ENCODE measurements around the gene USP24. TPM values are rescaled to one million over a fixed set of nuclear protein-coding genes. Genes with fewer than 3 reads are reported as not detected.

Gene USP24
- total RNA-seq, 1 experiment from 2014 or later, result 38.5 TPM

DNA sequence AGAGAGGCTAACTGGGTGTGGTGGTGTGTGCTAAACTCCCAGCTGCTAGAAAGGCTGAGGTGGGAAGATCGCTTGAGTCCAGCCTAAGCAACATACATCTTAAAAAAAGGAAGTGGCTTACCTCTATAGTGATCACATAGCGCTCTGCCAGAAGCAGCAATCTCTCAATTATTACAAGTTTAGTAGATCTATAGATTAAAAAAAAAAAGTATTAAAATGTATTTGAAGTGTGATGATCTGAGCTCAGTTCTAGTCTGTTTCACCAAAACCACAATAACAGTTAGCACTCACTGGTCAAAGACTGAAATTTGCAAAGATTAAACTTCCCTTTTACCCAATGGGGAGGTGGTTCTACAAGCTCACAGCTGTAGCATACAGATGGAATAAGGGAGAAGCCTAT, 76.3 kb downstream of the USP24 start:
- Histone ChIP-seq H3K27ac (ENCODE audit: low read length) (no peak overlapping the region), H3K4me2 (ENCODE audit: low read length) (no peak overlapping the region), H3K27me3 (ENCODE audit: low read length) (no peaks in the 10 kb centered on the region), H4K20me1 (ENCODE audit: low read length) (no peaks in the 10 kb centered on the region), H3K9me2 (replicated peaks; ENCODE audit: low read length) (no peaks in the 10 kb centered on the region), H3K9ac (ENCODE audit: low read length) (no peak overlapping the region), H3K4me3 (ENCODE audit: low read length) (no peak overlapping the region), H3K36me3 (ENCODE audit: low read depth, low read length) (peaks cover 42% of the 10 kb centered on the region), H3F3A (ENCODE audit: low read length, unreplicated experiment) (peaks cover 4% of the 10 kb centered on the region), H2AFZ (ENCODE audit: low read length) (no peak overlapping the region), H3K79me2 (ENCODE audit: low read length) (no peaks in the 10 kb centered on the region), H3K9me3 (ENCODE audit: low read length) (no peaks in the 10 kb centered on the region), H3K4me1 (ENCODE audit: insufficient read depth, low read length) (peaks cover 5% of the 10 kb centered on the region; the same call in 1 of the 2 replicates)
- POLR2A ChIA-PET (ENCODE audit: unreplicated experiment), result no interaction called here
- BruUV-seq (replicated peaks), result no TSS peak
- intact Hi-C loops (cut with micrococcal nuclease), result no loop called here
- DNase-seq (no peak), ATAC-seq (no peak)
- TF ChIP-seq, protein P1, sequence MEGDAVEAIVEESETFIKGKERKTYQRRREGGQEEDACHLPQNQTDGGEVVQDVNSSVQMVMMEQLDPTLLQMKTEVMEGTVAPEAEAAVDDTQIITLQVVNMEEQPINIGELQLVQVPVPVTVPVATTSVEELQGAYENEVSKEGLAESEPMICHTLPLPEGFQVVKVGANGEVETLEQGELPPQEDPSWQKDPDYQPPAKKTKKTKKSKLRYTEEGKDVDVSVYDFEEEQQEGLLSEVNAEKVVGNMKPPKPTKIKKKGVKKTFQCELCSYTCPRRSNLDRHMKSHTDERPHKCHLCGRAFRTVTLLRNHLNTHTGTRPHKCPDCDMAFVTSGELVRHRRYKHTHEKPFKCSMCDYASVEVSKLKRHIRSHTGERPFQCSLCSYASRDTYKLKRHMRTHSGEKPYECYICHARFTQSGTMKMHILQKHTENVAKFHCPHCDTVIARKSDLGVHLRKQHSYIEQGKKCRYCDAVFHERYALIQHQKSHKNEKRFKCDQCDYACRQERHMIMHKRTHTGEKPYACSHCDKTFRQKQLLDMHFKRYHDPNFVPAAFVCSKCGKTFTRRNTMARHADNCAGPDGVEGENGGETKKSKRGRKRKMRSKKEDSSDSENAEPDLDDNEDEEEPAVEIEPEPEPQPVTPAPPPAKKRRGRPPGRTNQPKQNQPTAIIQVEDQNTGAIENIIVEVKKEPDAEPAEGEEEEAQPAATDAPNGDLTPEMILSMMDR (conservative IDR thresholded peaks at IDR 0.05; ENCODE audit: low read depth, low read length), result no peak
- TF ChIP-seq EZH2 (IDR thresholded peaks at IDR 0.05; ENCODE audit: low read length, unreplicated experiment) (no peak), EZH2phosphoT487 (IDR thresholded peaks at IDR 0.05; ENCODE audit: borderline replicate concordance, low read length) (no peak)
- CTCF ChIA-PET, result no interaction called here

DNA sequence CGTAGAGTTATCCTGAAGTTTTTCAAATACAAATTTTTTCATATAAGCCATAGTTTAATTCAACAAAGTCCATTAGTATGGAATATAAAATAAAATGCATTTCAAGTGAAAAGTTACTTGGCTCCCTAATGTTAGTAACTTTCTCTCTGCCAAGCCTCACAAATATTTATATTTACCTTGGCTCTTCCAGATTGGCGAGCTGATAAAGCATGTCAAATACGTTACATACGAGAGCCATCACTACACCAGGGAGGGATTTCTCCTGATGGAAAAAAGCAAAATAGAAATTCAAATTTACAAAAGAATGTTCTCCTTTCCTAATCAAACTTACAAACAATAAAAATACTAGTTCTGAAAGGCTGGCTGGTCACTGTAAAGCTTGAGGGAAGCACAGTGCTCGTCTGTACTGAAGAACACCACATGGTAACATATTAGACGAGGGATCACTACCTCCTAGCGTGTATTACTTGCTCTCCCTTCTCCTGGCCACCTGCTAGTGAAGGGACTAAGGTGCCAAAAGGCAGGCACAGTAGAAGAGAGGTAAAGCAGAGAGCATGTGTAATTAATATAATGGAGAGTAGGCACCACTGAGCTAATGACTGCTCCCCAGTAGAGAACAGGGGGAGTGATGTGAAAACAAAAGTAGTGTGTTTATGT, 80.9 kb downstream of the USP24 start:
- intact Hi-C loops (cut with micrococcal nuclease), result no loop called here
- ATAC-seq, result no peak
- H3K4me2 ChIP-seq (ENCODE audit: low read length), result no peak overlapping the region
- peaks cover 15% of the 10 kb centered on the region for H3K4me1 ChIP-seq (ENCODE audit: insufficient read depth, low read length)
- H3K4me3 ChIP-seq (ENCODE audit: low read length), result no peak overlapping the region
- H3K36me3 ChIP-seq (ENCODE audit: low read depth, low read length), result peaks cover 57% of the 10 kb centered on the region
- no peak overlapping the region for H3K27ac ChIP-seq (ENCODE audit: low read length)
- H2AFZ ChIP-seq (ENCODE audit: low read length), result no peak overlapping the region
- no peaks in the 10 kb centered on the region for H3K79me2 ChIP-seq (ENCODE audit: low read length)
- no TSS peak for BruUV-seq (replicated peaks)
- ChIA-PET POLR2A (ENCODE audit: unreplicated experiment) (no interaction called here), CTCF (no interaction called here)
- H4K20me1 ChIP-seq (ENCODE audit: low read length), result no peaks in the 10 kb centered on the region
- H3K9me2 ChIP-seq (replicated peaks; ENCODE audit: low read length), result no peaks in the 10 kb centered on the region
- DNase-seq, result no peak
- H3F3A ChIP-seq (ENCODE audit: low read length, unreplicated experiment), result no peaks in the 10 kb centered on the region
- no peak overlapping the region for H3K9ac ChIP-seq (ENCODE audit: low read length)
- H3K27me3 ChIP-seq (ENCODE audit: low read length), result no peaks in the 10 kb centered on the region
- TF ChIP-seq EZH2phosphoT487 (IDR thresholded peaks at IDR 0.05; ENCODE audit: borderline replicate concordance, low read length), result no peak
- no peak for TF ChIP-seq EZH2 (IDR thresholded peaks at IDR 0.05; ENCODE audit: low read length, unreplicated experiment)
- TF ChIP-seq, protein P1 (conservative IDR thresholded peaks at IDR 0.05; ENCODE audit: low read depth, low read length), result no peak
- H3K9me3 ChIP-seq (ENCODE audit: low read length), result no peaks in the 10 kb centered on the region

GRCh38 chr1:55131801-55132200, 83.4 kb downstream of the USP24 start:
- H3K27me3 ChIP-seq (ENCODE audit: low read length), result no peaks in the 10 kb centered on the region
- POLR2A ChIA-PET (ENCODE audit: unreplicated experiment), result no interaction called here
- peaks cover 32% of the 10 kb centered on the region for H3K4me1 ChIP-seq (ENCODE audit: insufficient read depth, low read length)
- BruUV-seq (replicated peaks), result no TSS peak
- intact Hi-C loops (cut with micrococcal nuclease), result no loop called here
- H3K4me2 ChIP-seq (ENCODE audit: low read length), result peak overlapping the region; percentile 17; the same call in 1 of the 2 replicates
- no peak overlapping the region for H3K9ac ChIP-seq (ENCODE audit: low read length)
- H3K27ac ChIP-seq (ENCODE audit: low read length), result peak overlapping the region; percentile 46
- H3K36me3 ChIP-seq (ENCODE audit: low read depth, low read length), result peaks cover 49% of the 10 kb centered on the region
- ATAC-seq (peak; percentile 63), DNase-seq (peak; percentile 49)
- no peaks in the 10 kb centered on the region for H3K79me2 ChIP-seq (ENCODE audit: low read length)
- H4K20me1 ChIP-seq (ENCODE audit: low read length), result no peaks in the 10 kb centered on the region
- H3K9me2 ChIP-seq (replicated peaks; ENCODE audit: low read length), result no peaks in the 10 kb centered on the region
- no peaks in the 10 kb centered on the region for H3K9me3 ChIP-seq (ENCODE audit: low read length)
- H3F3A ChIP-seq (ENCODE audit: low read length, unreplicated experiment), result peaks cover 6% of the 10 kb centered on the region
- H3K4me3 ChIP-seq (ENCODE audit: low read length), result no peak overlapping the region
- TF ChIP-seq, protein P1 (conservative IDR thresholded peaks at IDR 0.05; ENCODE audit: low read depth, low read length), result no peak
- TF ChIP-seq EZH2phosphoT487 (IDR thresholded peaks at IDR 0.05; ENCODE audit: borderline replicate concordance, low read length), result no peak
- TF ChIP-seq EZH2 (IDR thresholded peaks at IDR 0.05; ENCODE audit: low read length, unreplicated experiment), result no peak
- CTCF ChIA-PET, result no interaction called here
- H2AFZ ChIP-seq (ENCODE audit: low read length), result no peak overlapping the region

Data from PC-3 (cell line).